Measurements from ENCODE around the gene SEC23A.
"Not testable (repeated sequence)": the region's sequence is repeated elsewhere in the genome, so short reads cannot be mapped to it uniquely, and the experiment has no call there.

DNA sequence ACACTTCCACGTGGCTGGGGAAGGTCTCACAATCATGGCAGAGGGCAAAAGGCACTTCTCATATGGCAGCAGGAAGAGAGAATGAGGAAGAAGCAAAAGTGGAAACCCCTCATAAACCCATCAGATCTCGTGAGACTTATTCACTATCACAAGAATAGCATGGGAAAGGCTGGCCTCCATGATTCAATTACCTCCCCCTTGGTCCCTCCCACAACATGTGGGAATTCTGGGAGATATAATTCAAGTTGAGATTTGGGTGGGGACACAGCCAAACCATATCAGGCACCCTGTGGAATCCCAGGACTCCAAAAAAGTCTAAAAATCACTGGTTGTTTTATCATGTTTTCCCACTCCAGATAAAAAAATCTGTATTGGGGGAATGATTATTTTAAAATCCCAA is 40.2 kb upstream of the SEC23A start:
- not testable (repeated sequence) for TF ChIP-seq CTCF, POLR2A (IDR thresholded peaks at IDR 0.05)

Data from lower leg skin (tissue), 3 donors.